ENCODE results near the gene RB1.

Gene RB1

GRCh38 chr13:48486362-48486761, 182.8 kb downstream of the RB1 start:
- TF ChIP-seq SIN3A (IDR thresholded peaks at IDR 0.05; ENCODE audit: borderline replicate concordance, insufficient read depth, low read length): no peak
- TF ChIP-seq TAF1 (IDR thresholded peaks at IDR 0.05; ENCODE audit: borderline replicate concordance, insufficient read depth, low read length): no peak
- no peak for TF ChIP-seq POLR2AphosphoS5 (IDR thresholded peaks at IDR 0.05; ENCODE audit: low read depth, low read length)
- no peak for TF ChIP-seq REST (IDR thresholded peaks at IDR 0.05; ENCODE audit: insufficient read depth in 1 of 2, low read depth in 2 of 2, low read length in 2 of 2)
- TF ChIP-seq FOXP2 (optimal IDR thresholded peaks at IDR 0.05; ENCODE audit: borderline replicate concordance, extremely low read depth, extremely low read length, insufficient read depth): no peak

- TF ChIP-seq REST (IDR thresholded peaks at IDR 0.05; ENCODE audit: insufficient read depth in 1 of 2, low read depth in 2 of 2, low read length in 2 of 2): no peak
- TF ChIP-seq POLR2AphosphoS5 (IDR thresholded peaks at IDR 0.05; ENCODE audit: low read depth, low read length): no peak
- no peak for TF ChIP-seq SIN3A (IDR thresholded peaks at IDR 0.05; ENCODE audit: borderline replicate concordance, insufficient read depth, low read length)
Observed at GRCh38 chr13:48486836-48487235, 183.3 kb downstream of the RB1 start.

GRCh38 chr13:48487968-48488367, 184.4 kb downstream of the RB1 start:
- no peak for TF ChIP-seq REST (IDR thresholded peaks at IDR 0.05; ENCODE audit: insufficient read depth in 1 of 2, low read depth in 2 of 2, low read length in 2 of 2)
- no peak for TF ChIP-seq TAF1 (IDR thresholded peaks at IDR 0.05; ENCODE audit: borderline replicate concordance, insufficient read depth, low read length)
- no peak for TF ChIP-seq POLR2AphosphoS5 (IDR thresholded peaks at IDR 0.05; ENCODE audit: low read depth, low read length)
- no peak for TF ChIP-seq FOXP2 (optimal IDR thresholded peaks at IDR 0.05; ENCODE audit: borderline replicate concordance, extremely low read depth, extremely low read length, insufficient read depth)
- TF ChIP-seq SIN3A (IDR thresholded peaks at IDR 0.05; ENCODE audit: borderline replicate concordance, insufficient read depth, low read length): no peak

- TF ChIP-seq POLR2AphosphoS5 (IDR thresholded peaks at IDR 0.05; ENCODE audit: low read depth, low read length): no peak
- TF ChIP-seq SIN3A (IDR thresholded peaks at IDR 0.05; ENCODE audit: borderline replicate concordance, insufficient read depth, low read length): no peak
Observed at GRCh38 chr13:48488995-48489394, 185.4 kb downstream of the RB1 start.

- TF ChIP-seq SIN3A (IDR thresholded peaks at IDR 0.05; ENCODE audit: borderline replicate concordance, insufficient read depth, low read length) (no peak), FOXP2 (optimal IDR thresholded peaks at IDR 0.05; ENCODE audit: borderline replicate concordance, extremely low read depth, extremely low read length, insufficient read depth) (no peak), TAF1 (IDR thresholded peaks at IDR 0.05; ENCODE audit: borderline replicate concordance, insufficient read depth, low read length) (no peak), POLR2AphosphoS5 (IDR thresholded peaks at IDR 0.05; ENCODE audit: low read depth, low read length) (no peak), REST (IDR thresholded peaks at IDR 0.05; ENCODE audit: insufficient read depth in 1 of 2, low read depth in 2 of 2, low read length in 2 of 2) (no peak)
Observed at GRCh38 chr13:48489666-48490065, 186.1 kb downstream of the RB1 start.

All from PFSK-1 (cell line).